Measurements from ENCODE around the gene NDUFS2. TPM values are rescaled to one million over a fixed set of nuclear protein-coding genes. Genes with fewer than 3 reads are reported as not detected.

Gene NDUFS2
- total and polyA plus RNA-seq, 9 of the 15 experiments (the other 6 are each of a cell fraction or from before 2014, with no cell fraction given): 70.0 to 176 (median 141) TPM

- TF ChIP-seq ZNF212 (CRISPR knock-in tag; IDR thresholded peaks at IDR 0.05): no peak
- TF ChIP-seq HNRNPL (IDR thresholded peaks at IDR 0.05; ENCODE audit: low read depth, low read length): no peak
- TF ChIP-seq ELF1 (tag; IDR thresholded peaks at IDR 0.05): no peak
- no peak for TF ChIP-seq FOXK1 (CRISPR knock-in tag; IDR thresholded peaks at IDR 0.05; ENCODE audit: borderline replicate concordance)
- no peak for TF ChIP-seq ZZZ3 (IDR thresholded peaks at IDR 0.05)
- TF ChIP-seq PURB (CRISPR knock-in tag; IDR thresholded peaks at IDR 0.05; ENCODE audit: low read depth): no peak
- no peak for TF ChIP-seq ZNF445 (CRISPR knock-in tag; IDR thresholded peaks at IDR 0.05; ENCODE audit: low read depth)
- TF ChIP-seq CUX1 (CRISPR knock-in tag; IDR thresholded peaks at IDR 0.05): no peak
- no peak for TF ChIP-seq MGA (IDR thresholded peaks at IDR 0.05)
- peak; percentile 88 for TF ChIP-seq TAF1 (IDR thresholded peaks at IDR 0.05; ENCODE audit: control insufficient read depth, extremely low read depth, insufficient read depth, low read length, severe bottlenecking)
Observed at GRCh38 chr1:161225534-161226319, 23.6 kb downstream of the NDUFS2 start, which contains the start of gene TOMM40L (continued).
